GM04504 (cell line): ENCODE data around the gene XXYLT1.

Experiments used
- DNase-seq: peaks from one replicate; pipeline ENCODE4 v3.0.0-alpha.2; 2012; ENCODE audit warnings: low read depth

The XXYLT1 gene

DNA sequence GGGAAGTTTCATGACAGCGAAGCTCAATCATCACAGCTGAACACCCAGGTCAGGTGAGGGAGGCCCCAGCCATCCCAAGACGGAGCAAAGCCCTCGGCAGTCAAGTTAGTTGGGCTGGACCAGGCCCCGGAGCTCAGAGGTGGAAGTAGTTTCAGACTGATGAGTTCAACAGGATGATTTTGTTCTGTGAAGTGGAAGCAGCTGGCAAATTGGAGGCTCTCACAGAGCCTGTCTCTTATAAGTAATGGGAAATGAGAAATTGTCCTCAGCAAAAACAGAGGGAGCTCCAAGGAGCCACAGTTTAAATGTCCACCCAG is 245.1 kb downstream of the XXYLT1 start:
- DNase-seq = no peak

DNA sequence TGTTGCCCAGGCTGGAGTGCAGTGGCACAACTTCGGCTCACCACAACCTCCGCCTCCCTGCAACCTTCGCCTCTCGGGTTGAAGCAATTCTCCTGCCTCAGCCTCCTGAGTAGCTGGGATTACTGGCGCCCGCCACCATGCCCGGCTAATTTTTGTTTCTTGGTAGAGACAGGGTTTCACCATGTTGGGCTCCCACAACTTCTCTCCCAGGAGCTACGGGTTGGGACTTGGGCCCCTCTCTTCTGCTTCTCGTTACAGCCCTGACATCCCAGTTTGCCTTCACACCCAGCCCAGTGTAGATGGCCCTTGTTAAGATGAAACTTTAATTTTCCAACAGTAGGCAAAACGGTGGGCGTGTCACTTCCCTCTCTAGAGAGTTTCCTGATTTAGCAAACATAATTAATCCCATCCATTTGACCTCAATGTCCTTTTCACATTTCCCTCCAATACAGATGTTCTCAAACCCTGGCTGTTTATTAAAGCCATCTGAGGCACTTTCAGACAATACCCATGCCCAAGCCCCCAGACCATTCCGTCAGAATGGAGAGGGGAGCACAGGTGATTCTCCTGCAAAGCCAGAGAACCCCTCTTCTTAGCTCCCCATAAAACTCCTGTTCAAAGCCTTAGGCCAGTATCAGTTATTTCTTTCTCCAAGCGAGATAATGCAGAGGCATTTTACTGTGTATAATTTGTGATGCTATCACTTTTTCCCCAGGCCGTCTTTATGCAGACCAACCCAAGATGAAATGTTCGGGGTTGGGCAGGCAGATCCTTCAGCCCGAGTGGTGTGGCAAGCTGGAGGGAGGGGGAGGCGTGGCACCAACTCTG is 245.7 kb downstream of the XXYLT1 start:
- no peak for DNase-seq

DNA sequence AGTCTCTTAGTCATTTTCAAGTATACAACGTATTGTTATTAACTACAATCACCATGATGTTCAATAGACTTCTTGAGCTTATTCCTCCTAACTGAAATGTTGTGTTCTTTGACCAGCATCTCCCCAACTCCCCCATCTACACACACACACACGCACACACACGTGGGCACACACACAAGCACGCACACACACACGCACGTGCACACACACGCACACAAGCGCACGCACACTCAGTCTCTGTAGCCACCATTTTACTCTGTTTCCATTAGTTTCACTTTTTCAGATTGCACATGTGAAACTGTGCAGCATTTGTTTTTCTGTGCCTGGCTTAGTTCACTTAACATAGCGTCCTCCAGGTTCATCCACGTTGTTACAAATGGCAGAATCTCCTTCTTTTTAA is 247.0 kb downstream of the XXYLT1 start:
- DNase-seq = no peak

DNA sequence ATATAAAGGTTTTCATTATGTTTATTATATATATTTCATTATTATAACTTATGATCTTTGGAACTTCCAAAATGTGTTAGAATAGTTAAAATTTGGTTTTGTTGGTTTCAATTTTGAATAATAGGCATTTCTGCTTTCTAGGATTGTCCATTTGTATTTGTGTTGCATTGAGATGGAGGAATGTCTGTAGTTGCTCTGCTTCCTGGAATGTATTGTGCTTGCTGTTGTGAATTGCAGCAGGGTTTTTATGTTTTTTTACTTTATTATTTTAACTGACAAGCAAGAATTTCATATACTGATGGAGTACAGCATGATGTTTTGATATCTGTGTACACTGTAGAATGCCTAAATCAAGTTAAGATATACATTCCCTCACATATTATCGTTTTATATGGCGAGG is 247.4 kb downstream of the XXYLT1 start:
- no peak for DNase-seq

DNA sequence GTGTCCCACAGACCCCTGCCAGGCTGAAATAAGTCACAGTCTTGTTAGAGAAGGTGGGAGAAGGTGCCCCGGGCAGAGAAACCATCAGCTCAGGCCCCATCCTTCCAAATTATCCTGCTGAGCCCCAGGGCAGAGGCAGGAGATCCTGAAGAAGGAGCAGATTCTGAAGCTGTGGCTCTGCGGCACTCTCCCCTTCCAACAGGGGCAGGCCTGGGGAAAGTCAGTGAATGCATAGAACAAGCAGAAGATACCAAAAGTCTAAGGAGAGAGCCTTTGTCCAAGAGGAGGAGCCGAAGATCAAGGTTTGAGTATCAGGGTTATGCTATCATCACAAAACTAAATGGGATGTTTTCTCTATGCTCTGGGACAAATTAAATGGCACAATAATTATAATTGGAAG is 249.3 kb downstream of the XXYLT1 start:
- no peak for DNase-seq

DNA sequence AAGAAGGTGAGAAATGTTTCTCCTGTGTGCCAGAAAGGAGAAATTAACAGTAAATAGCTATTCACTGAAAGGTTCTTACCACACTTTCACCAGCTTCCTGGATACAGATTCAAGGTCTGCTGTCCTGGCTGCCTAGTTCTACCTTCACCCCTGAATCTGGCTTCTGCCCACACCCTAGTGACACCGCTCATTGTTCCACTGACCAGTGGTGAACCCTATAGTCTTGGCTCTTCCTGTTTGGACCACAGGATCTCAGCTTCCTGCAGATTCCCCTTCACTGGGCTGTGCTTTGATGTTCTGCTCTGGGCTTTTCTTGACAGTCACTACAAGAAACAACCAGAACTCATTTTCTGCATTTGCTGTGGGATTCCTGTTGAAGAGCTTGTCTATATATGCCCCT is 250.0 kb downstream of the XXYLT1 start:
- no peak for DNase-seq

DNA sequence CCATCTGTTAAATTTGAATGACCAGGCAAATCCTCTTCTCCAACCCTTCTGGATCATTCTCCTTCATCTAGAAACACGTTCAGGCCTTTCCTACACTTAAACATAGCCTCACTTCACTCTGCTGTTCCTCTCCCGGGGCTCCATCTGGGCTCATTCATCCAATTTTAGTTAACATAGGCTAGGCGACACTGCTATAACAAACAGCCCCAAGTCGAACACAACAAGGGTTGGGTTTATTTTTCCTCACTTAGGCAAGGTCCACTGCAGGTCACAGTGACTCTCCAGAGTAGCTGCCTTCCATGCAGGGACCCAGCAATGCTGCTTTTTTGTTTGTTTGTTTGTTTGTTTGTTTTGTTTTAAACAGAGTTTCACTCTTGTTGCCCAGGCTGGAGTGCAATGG is 250.8 kb downstream of the XXYLT1 start:
- no peak for DNase-seq

DNA sequence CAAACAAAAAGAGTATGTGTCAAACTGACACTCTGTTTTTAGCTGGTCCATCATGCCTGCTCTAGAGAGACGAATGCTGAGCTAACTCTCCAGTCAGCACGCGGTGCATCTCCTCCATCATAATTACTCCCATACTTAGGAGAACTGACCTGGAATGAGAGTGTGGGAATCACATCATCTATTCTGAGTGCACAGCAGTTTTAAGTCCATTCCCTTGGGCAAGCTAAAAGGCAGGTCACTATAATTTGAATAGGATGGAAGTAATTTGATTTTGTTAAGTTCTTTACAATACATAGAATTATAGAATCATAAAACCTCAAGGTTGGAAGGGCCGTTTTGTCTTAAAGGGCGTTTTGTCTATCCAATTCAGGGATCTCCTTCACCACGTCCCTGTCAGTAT is 251.6 kb downstream of the XXYLT1 start:
- DNase-seq = no peak
